Renal pelvis (tissue), 4 donors: ENCODE measurements around the gene GABARAPL2. TPM values are rescaled to one million over a fixed set of nuclear protein-coding genes. Genes with fewer than 3 reads are reported as not detected.
"Not testable (repeated sequence)": the region's sequence is repeated elsewhere in the genome, so short reads cannot be mapped to it uniquely, and the experiment has no call there.

Experiments used
- DNase-seq: peaks from one replicate; pipeline ENCODE4 v3.0.0-alpha.2; 2013
- polyA plus RNA-seq, 3 donors: library from polyadenylated mRNA; unstranded; fragments of 120-200 nt; gene quantifications; one replicate each; pipeline ENCODE4 v1.2.1, GENCODE V29; 2013; ENCODE audit not compliant: insufficient read length in 3 of 3

The GABARAPL2 gene
- polyA plus RNA-seq, 3 donors, result 156 to 174 (median 170) TPM

DNA sequence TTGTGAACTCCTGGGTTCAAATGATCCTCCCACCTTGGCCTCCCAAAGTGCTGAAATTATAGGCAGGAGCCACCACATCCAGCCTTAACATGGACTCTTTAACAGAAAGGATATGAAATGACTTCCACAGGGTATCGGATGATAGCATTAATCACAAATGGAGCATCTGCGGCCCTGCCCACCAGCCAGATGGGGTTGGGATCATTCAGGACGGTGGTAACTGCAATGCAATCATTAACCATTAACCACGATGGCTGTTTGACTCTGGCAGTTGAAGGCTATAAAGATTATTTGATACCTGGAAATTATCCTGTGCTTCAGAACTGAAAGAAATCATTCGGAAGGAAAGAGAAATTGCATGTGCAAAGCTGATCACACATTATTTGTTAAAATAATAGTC lies 24.9 kb upstream of the GABARAPL2 start:
- DNase-seq, result no peak

DNA sequence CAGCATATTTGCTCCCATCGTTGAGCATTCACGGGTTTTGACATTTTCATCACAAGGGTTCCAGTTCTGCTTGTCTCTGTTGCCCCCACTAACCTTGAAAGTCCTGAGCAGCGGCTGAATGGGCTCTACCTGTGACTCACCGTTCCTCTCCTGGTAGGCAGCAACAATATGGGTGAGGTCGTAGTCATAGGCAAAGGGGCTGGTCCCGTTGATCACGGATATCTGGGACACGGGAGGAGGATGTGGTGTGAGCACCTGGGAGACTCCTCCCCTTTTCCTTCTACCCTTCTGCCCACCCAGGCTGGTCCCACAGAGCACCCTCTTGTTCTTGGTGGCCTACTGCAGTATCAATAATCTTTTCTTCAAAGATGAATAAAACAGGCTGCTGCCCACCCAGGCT lies 23.7 kb upstream of the GABARAPL2 start:
- not testable (repeated sequence) for DNase-seq

DNA sequence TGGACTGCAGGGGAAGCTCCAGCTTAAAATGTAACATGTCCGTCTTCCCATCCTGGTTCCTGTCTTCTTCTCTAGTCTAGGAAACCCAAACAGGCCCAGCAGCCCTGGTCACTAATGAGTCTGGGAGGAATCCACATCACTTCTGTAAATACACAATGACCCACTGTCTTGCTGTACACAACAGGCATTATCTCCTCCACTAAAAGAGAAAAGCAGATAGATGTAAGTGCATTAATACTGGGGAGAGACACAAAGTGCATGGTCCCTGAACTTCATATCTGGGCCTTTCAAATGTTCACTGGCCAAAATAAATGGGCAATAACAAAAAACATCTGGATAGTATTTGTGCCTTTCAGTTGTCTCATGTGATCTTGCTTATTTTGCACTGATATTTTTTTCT lies 20.3 kb upstream of the GABARAPL2 start:
- not testable (repeated sequence) for DNase-seq

DNA sequence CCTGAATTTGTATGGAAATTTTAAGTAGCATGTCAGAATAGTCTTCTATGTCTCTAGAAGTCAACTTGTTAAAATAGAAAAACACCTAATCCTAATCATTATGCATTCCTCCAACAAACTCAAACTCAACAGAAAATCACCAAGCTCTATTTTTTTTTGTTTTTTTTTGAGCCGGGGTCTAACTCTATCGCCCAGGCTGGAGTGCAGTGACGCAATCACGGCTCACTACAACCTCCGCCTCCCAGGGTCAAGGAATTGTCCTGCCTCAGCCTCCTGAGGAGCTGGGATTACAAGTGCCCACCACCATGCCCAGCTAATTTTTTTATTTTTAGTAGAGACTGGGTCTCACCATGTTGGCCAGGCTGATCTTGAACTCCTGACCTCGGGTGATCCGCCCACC lies 19.9 kb upstream of the GABARAPL2 start:
- no peak for DNase-seq

DNA sequence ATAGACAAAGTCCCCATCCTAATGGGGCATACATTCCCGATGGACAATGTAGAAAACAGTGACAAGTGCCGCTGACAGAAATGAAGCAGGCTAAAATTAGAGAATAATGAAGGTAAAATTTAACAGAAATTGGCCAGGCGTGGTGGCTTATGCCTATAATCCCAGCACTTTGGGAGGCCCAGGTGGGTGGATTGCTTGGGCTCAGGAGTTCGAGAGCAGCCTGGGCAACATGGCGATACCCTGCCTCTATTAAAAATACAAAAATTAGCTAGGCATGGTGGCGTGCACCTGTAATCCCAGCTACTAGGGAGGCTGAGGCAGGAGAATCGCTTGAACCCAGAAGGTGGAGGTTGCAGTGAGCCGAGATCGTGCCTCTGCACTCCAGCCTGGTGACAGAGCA lies 17.7 kb upstream of the GABARAPL2 start:
- DNase-seq, result not testable (repeated sequence)

DNA sequence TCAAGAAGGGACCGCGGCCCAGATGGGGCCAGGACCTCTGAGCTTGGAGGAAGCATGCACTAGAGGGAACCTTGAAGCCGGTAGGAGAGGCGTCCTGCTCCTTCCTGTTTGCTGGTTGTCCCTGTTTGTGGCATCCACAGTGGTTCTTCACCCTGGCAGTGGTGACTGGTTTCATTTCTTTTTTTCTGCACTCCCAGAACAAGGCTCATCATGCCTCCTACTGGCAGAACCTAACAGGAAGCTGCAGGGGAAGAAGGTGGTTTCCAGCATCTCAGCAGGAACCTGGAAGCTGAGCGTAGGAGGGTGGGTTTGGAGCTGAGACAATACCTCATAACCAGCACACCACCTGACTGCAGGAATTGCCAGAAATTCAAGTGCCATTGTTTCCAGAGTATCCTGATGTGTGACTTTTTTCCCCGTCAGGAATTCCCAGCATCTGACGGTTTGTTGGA lies 15.9 kb upstream of the GABARAPL2 start:
- DNase-seq, result no peak

DNA sequence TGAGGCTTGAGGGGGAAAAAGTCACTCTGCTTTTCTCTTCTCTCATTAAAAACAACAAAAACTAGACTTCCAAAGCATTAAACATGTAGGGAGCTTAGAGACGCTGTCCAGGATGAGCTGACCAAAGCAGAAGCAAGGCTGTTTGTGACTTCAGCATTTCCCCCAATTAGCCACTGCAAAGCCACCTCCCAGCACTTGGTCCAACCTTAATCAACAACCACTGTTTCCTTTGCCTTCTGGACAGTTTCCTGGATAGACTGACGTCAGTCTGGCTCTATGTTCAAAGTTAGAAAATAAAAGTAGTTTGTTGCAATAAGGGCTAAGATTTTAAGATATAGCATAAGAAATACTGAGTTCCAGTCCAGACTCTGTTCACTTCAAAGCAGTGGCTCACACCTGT lies 13.2 kb upstream of the GABARAPL2 start:
- DNase-seq, result no peak

DNA sequence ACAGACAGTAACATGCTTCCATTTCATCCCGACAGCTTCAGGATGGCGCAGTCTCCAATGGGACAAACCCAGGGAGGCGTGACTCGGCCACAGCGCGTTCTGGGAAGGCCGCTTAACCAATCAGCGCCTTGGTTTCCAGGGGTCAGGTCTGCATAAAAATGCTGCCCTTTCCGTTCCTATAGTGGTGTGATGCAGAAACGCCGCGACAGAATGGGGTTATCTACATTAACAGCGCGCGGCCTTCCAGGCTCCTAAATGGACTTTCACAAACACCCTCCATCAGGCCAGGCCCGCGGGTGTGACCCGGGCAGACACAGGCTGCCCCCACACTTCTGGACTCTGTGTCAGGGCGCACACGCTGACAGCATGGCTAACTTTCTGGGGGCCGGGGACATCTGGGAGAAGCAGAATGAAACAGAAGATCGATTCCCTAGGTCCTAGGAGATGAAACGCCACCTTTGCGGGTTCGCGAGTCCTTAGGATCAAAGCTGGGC lies 10.9 kb upstream of the GABARAPL2 start:
- DNase-seq, result peak; percentile 91

DNA sequence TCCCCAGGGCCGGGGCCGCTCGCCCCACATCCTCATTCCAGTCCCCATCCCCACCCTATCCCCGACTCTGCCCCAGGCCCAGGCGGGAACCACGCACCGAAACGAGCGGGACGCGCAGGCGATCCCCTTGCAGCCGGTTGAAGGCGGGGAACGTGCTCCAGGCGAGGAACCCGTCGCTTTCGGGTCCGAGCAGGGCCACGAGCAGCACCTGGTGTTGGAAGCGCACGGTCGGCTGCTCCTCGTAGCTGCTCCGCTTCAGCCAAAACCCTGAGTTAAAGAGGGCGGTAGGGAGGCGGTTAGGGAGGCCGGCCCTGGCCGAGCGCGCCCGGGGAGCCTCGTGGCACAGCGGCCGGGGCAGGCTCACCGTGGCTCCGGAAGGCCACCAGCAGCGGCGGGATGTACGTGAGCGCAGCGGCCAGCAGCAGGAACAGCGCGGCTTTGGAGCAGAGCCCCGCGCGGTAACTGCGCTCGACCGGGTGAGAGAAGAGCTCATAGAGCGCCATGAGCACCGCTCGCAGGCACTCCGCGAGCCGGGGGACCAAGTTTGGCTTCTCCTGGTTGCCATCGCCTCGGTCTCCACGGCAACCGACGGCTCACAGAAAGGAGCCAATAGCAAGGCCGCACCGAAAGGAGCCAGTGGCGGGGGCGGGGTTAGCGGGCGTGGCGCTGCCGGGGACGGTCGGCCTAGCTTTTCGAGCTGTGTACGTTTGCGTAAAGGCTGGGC lies 10.3 kb upstream of the GABARAPL2 start, which contains the start of gene TMEM231:
Gene TMEM231, minus strand, starts transcription at position 546 of the 724 bp plus-strand sequence. Its CDS starts 43 bp downstream, at position 503.
- peak; percentile 94 for DNase-seq

DNA sequence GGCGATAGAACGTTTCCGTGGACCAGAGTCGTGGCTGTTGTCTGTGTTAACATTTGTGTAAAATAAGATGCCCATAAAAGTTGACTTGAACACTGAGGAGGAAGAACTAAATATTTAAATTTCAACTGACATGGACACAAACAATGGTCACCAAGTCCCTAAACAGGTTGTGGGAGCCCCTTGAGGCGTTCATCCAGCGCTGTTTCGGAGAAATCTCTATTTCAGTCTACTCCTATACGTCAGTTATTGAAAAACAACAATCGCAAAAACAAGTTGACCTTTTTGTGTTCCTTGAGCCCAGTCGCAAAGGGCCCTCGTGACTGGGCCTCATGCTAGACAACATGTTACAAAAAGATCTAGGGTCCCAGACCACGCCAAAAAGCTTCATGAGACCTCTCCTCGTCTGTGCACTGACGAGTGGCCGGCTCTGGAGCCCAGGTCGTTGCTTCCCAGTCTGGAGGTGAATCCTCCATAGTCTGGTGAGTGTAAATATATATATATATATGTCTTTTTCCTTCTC lies 9.7 kb upstream of the GABARAPL2 start:
- DNase-seq, result no peak

DNA sequence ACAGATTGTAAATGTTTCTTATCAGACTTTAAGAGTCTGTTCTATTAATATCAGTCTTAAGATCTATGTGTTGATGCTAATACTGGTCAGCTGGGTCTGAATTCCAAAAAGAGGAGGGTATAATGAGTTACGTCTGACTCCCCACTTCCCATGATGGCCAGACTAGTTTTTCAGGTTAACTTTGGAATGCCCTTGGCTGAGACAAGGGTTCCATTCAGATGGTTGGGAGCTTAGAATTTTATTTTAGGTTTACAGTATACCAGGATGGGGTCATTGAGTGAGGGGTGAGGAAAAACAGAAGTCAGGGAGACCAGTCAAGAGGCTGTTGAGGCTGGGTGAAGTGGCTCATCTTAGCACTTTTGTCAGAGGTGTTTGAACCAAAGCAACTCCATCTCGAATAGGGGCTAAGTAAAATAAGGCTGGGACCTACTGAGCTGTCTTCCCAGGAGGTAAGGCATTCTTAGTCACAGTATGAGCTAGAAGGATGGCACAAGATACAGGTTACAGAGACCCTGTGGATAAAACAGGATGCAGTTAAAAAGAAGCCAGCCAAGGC lies 7.3 kb upstream of the GABARAPL2 start:
- DNase-seq, result no peak

DNA sequence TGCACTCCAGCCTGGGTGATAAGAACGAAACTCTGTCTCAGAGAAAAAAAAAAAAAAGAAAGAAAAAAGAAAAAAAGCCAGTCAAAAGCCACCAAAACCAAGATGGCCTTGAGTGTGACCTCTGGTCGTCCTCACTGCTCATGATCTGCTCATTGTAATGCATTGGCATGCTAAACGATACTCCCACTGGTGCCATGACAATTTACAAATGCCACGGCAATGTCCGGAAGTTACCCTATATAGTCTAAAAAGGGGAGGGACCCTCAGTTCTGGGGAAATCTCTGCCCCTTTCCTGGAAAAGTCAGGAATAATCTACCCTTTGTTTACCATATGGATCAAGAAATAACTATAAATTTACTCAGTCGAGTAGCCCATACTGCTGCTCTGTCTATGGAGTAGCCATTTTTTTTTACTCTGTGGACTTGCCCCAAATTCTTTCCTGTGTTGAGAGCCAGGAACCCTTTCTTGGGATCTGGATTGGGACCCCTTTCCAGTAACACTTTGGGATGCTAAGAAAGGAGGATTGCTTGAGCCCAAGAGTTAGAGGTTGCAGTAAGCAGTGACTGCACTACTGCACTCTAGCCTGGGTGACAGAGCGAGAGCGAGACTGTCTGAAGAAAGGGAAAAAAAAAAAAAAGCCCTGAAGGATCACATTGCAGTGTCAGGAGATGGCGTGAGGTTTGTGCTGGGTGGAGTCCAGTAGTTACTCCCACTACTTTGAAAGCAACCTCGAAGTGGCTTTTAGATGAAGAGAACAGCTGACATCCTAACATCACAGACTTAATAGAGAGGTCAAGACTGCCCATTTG lies 6.4 kb upstream of the GABARAPL2 start:
- DNase-seq, result no peak

DNA sequence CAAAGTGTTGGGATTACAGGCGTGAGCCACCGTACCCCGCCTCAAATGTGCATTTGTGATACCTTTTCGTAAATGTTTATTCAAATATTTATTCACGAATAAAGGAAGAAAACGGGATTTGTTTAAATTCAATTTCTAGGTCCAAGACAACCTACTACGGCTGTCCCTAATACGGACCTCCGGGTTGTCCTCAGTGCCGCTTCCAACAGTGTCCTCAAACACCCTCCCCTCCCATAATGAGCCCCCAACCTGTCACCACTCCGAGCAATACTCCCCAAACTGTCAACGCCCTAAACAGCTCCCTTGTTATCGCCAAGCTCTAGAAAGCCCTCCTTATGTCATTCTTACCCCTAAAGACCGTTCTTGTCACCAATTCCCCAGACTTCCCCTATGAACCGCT lies 539 bp upstream of the GABARAPL2 start:
- DNase-seq, result no peak

DNA sequence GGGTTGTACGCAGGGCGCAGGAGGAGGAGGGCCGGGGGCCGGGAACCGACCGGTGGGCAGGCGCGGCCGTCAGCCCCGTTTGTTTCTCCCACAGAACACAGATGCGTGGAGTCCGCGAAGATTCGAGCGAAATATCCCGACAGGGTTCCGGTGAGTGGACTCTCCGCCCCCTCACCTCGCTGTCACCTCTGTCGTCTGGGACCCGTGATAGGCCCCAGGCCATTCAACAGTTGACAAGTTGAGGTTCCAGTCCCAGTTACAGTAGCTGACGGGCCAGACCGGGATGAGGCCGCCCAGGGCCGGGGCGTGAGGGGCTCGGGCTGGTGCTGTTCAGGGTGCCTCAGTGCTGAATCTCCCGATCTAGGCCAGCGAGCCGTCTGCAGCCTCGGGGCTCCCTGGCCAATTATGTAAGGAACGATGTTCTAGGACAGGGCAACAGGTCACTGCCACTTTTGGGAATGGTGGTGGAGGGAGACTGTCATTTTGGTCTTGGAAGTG lies 628 bp downstream of the GABARAPL2 start:
- no peak for DNase-seq

DNA sequence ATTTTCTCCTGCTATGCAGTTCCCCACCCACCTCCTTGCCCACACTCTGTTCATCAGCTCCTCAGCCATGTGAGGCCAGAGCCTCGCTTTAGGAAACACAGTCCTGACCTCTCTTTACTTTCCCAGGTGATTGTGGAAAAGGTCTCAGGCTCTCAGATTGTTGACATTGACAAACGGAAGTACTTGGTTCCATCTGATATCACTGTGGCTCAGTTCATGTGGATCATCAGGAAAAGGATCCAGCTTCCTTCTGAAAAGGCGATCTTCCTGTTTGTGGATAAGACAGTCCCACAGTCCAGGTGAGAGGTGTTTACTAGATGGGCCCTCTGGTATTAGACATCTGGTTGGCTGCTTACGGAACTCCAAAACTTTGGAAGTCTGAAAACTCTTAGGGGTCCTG lies 1.7 kb downstream of the GABARAPL2 start:
- DNase-seq, result no peak

DNA sequence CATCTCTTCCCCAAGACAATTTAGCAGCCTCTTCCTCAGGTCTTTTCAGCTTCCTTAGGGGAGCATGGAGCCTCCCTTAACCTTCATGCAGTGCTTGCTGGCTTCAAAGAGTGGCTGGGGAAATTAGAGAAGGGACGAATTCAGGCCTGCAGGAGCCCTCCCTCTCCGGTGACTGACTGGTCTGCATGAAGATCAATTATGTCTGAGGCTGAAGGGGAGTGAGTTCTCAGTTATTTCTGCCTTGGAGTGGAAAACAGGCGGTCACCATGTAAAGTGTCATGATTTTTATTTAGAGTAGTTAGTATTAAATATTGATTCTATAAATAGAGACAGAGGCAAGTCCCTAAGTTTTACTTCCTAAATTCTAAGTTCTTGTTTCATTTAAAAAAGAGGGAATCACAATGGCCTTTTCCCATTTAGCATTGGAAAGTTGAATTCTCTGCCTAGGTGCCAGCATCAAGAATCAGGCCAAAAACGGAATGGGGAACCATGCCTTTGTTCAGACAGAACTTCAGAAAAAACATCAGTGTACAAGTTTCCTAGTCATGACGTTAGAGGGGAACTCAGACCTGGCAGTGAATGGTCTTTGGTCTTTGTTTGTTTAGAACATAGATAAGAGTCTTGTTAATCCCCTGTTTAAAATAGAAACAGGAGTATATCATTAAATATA lies 4.4 kb downstream of the GABARAPL2 start:
- DNase-seq, result no peak

DNA sequence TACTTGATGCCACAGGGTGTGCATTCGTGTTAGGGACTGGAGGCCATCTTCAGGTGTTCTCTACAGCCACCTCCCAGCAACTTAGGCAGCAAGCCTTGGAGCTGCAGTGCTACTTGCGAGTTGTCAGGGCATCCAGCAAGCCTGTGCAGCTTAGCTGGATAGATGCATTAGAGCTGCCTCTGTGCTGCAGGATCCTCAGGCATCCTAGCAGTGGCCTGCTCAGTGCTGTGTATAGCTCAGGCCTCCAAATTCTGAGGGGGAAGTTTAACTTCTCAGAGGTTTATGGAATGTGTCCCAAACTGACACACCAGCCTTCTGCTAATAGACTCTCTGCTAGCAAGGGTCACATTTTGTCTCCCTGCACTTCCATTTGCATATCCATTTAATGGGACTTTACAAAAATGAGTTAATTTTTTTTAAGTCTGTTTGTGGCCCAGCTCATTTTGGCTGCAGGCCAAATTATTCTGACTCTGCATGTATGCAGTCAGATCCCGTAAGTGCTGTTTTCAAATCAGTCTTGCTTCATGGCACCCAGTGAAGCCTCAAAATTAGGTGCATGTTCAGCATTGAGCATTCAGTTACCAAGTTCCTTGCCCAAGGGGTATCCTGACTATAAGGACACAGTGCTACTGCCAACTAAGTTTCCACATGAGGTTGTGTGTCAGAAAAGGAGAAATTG lies 6.8 kb downstream of the GABARAPL2 start:
- DNase-seq, result no peak

DNA sequence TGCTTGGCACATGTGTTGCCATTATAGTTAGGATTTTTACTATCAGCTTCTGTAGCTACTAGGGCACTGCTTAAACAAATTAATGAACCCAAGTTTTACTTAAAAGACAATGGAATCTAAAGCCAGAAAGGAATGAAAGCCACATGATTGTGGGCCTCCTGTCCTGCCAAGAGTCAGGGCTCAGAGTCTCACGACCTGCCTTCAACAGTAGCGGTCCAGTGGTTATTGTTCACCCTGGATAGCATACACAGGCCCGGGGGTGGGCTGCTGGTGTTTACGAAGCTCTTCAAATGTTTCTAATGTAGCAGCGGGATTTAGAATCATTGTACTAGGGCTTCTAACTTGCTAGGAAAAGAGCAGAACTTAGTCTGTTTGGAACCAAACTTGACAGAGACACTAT lies 7.8 kb downstream of the GABARAPL2 start:
- no peak for DNase-seq

DNA sequence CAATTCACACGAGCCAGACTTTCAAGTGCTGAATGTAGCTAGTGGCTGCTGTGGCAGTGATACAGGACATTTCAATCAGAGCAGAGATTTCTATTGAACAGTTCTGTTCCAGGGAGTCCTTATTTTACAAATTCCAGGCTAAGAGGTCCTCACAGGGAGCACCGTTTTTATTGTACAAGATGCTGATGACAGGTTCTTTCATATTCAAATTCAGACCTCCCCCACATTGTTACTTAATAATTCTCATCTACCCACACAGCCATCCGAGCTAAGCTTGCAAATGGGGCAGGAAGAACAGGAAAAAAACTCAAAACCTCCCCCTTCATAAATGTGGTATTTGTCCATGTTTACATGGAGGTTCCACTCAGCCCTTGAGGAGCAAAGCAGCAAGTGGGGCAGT lies 9.8 kb downstream of the GABARAPL2 start:
- no peak for DNase-seq

DNA sequence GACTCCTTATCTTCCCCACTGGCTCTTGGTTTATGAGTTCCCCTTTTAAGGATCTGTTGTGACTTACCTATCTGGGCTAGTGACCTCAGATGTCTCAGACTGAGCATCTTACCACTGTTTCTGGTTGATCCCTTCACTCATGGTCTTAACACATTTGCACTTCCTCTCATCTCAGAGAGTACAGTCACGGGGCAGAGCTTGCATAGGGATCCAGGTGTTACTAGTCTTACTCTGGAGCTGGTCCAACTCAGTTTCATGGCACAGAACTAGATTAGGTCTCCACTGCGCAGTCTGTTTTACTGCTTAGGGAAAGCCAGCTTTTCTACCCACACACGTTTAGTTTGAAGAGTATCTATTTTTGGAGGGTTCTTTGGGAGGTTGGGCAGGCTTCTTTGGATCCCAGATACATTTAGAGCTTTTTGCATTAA lies 10.2 kb downstream of the GABARAPL2 start:
- DNase-seq, result no peak

DNA sequence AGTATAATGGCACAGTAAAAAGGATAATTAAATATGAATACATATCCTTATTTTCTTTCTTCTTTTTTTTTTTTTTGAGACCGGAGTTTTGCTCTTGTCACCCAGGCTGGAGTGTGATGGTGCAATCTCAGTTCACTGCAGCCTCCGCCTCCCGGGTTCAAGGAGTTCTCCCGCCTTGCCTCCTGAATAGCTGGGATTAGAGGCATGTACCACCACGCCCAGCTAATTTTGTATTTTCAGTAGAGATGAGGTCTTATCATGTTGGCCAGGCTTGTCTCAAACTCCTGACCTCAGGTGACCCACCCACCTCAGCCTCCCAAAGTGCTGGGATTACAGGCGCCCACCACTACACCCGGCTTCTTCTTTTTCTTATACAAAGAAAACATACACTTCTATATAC lies 12.0 kb downstream of the GABARAPL2 start:
- DNase-seq, result no peak
